HG03571 (cell line): Measurements from ENCODE around the gene KCNJ5.

Experiments used
- ATAC-seq: cut with Tn5 transposase; IDR thresholded peaks from one replicate; pipeline ENCODE4 v1.9.1; 2021; ENCODE audit not compliant: unreplicated experiment

The KCNJ5 gene

GRCh38 chr11:128893578-128894285 is 2.6 kb downstream of the KCNJ5 start:
- ATAC-seq: peak; percentile 63

GRCh38 chr11:128894286-128894681 is 3.1 kb downstream of the KCNJ5 start:
- peak; percentile 9 for ATAC-seq

GRCh38 chr11:128894685-128895084 is 3.5 kb downstream of the KCNJ5 start:
- ATAC-seq: no peak

GRCh38 chr11:128895526-128895925 is 4.4 kb downstream of the KCNJ5 start:
- no peak for ATAC-seq

GRCh38 chr11:128896356-128896755 is 5.2 kb downstream of the KCNJ5 start:
- no peak for ATAC-seq

- ATAC-seq: no peak
Observed at GRCh38 chr11:128897826-128898225, 6.7 kb downstream of the KCNJ5 start.

- ATAC-seq: no peak
Observed at GRCh38 chr11:128898580-128899344, 7.6 kb downstream of the KCNJ5 start.

- no peak for ATAC-seq
Observed at GRCh38 chr11:128900468-128900867, 9.3 kb downstream of the KCNJ5 start.

- ATAC-seq: no peak
Observed at GRCh38 chr11:128901653-128902514, 10.7 kb downstream of the KCNJ5 start.

- ATAC-seq: no peak
Observed at GRCh38 chr11:128902515-128903066, 11.4 kb downstream of the KCNJ5 start.

- ATAC-seq: no peak
Observed at GRCh38 chr11:128903248-128904061, 12.3 kb downstream of the KCNJ5 start.

- no peak for ATAC-seq
Observed at GRCh38 chr11:128904303-128904655, 13.1 kb downstream of the KCNJ5 start.

GRCh38 chr11:128904656-128905344 is 13.6 kb downstream of the KCNJ5 start:
- ATAC-seq: peak; percentile 30

- ATAC-seq: peak; percentile 43
Observed at GRCh38 chr11:128905345-128906184, 14.4 kb downstream of the KCNJ5 start.

- no peak for ATAC-seq
Observed at GRCh38 chr11:128906185-128907050, 15.3 kb downstream of the KCNJ5 start.

- ATAC-seq: no peak
Observed at GRCh38 chr11:128907585-128907984, 16.4 kb downstream of the KCNJ5 start.

- ATAC-seq: no peak
Observed at GRCh38 chr11:128908391-128909246, 17.5 kb downstream of the KCNJ5 start.
